Nephron (organoid): ENCODE data around the gene ESR1.
A peak's percentile ranks its signal among the peaks of the same experiment; 100 is the strongest.
"Not testable (repeated sequence)": the region's sequence is repeated elsewhere in the genome, so short reads cannot be mapped to it uniquely, and the experiment has no call there.

ENCODE experiments used
- H3K27ac Mint-ChIP-seq, 3 experiments: 2 replicates each; pipeline ENCODE4 v1.8.0; 2020; ENCODE audit warnings: mixed read lengths in 3 of 3, mild to moderate bottlenecking in 2 of 3, moderate library complexity in 1 of 3
- H3K27me3 Mint-ChIP-seq: 2 replicates; pipeline ENCODE4 v1.8.0; 2021; ENCODE audit warnings: low read depth, mild to moderate bottlenecking, moderate library complexity, mixed read lengths
- H3K36me3 Mint-ChIP-seq: 2 replicates; pipeline ENCODE4 v1.8.0; 2020; ENCODE audit warnings: low read depth, mixed read lengths
- H3K4me1 Mint-ChIP-seq: 2 replicates; pipeline ENCODE4 v1.8.0; 2020; ENCODE audit warnings: mixed read lengths
- H3K4me3 Mint-ChIP-seq, 3 experiments: 2 replicates each; pipeline ENCODE4 v1.8.0; 2020; ENCODE audit warnings: mild to moderate bottlenecking in 3 of 3, mixed read lengths in 3 of 3, moderate library complexity in 2 of 3
- H3K9me3 Mint-ChIP-seq: 2 replicates; pipeline ENCODE4 v1.8.0; 2020; ENCODE audit warnings: mixed read lengths
- TF ChIP-seq, protein P1 (sequence below), 3 experiments: fragments of 200-600 bp; sonication (generic); IDR thresholded peaks; one replicate each; pipeline ENCODE4 v1.5.0; 2021; ENCODE audit warnings: antibody characterized with exemption in 3 of 3; ENCODE audit not compliant: unreplicated experiment in 3 of 3

The ESR1 gene

DNA sequence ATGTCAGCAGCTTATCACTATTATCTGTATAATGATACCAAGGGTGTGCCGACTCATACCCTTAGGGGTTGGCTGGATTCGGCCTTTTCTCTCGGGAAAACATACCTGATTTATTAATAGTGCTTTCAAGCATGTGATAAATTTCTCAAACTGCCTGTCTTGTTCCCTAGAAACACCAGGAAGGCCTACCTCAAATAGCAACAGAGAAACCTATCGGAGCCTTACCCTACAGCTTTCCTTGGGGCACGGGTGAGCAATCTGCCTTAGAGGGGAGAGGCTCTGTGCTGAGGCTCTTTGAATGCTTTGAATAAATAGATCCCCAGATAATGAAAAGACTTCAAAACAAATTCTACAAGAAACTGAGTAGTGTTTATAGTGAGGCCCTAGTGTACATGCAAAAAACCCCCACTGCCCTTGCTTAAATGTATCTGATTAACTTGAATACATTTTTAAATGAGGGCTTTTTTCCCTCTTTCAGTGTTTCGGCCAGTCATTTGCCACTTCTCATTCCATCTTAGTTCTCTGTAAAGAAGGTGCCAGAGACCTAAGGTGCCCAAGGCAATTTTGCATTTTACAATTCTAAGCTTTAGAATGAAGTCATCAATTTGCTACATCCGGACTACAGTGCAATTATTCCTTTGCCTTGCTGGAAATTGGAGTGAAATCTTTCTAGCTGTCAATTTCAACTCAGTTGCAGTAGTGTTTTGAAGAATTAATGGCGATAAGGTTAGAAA is 320.1 kb downstream of the ESR1 start:
- Mint-ChIP-seq H3K27me3 (no peaks in the 10 kb centered on the region), H3K27ac (no peak overlapping the region), H3K4me3 (no peak overlapping the region), H3K36me3 (peaks cover 41% of the 10 kb centered on the region), H3K9me3 (no peaks in the 10 kb centered on the region), H3K4me1 (peaks cover 4% of the 10 kb centered on the region)
- TF ChIP-seq, protein P1, sequence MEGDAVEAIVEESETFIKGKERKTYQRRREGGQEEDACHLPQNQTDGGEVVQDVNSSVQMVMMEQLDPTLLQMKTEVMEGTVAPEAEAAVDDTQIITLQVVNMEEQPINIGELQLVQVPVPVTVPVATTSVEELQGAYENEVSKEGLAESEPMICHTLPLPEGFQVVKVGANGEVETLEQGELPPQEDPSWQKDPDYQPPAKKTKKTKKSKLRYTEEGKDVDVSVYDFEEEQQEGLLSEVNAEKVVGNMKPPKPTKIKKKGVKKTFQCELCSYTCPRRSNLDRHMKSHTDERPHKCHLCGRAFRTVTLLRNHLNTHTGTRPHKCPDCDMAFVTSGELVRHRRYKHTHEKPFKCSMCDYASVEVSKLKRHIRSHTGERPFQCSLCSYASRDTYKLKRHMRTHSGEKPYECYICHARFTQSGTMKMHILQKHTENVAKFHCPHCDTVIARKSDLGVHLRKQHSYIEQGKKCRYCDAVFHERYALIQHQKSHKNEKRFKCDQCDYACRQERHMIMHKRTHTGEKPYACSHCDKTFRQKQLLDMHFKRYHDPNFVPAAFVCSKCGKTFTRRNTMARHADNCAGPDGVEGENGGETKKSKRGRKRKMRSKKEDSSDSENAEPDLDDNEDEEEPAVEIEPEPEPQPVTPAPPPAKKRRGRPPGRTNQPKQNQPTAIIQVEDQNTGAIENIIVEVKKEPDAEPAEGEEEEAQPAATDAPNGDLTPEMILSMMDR (IDR thresholded peaks at IDR 0.05; ENCODE audit: unreplicated experiment in 3 of 3) = no peak

DNA sequence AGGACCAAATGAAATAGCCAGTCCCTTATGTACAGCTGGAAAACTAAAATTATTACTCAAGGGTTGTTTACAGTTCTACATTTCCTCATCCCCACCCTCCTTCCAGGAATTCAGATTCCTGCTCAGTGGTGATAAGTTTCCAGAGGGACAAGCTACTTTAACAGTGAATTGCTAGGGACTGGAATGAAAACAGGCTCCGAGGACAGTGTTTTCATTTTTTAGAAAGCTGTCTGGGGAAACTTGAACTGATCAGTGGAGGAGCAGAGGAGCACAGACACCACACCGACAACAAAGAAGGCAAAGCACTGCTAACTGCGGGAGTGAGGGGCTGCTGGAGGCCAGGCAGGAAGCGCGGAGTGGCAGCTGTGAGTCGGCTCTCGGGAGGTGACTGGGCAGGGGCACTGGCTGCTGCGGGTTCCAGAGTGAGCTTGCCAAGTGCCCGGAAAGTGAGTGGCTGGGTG is 322.2 kb downstream of the ESR1 start:
- no peaks in the 10 kb centered on the region for H3K27me3 Mint-ChIP-seq
- H3K4me3 Mint-ChIP-seq = no peak overlapping the region
- no peaks in the 10 kb centered on the region for H3K9me3 Mint-ChIP-seq
- H3K27ac Mint-ChIP-seq = peak overlapping the region in 1 of 3 experiments; percentile 55
- H3K36me3 Mint-ChIP-seq = peaks cover 46% of the 10 kb centered on the region
- TF ChIP-seq, protein P1 (IDR thresholded peaks at IDR 0.05; ENCODE audit: unreplicated experiment in 3 of 3) = no peak
- peaks cover 4% of the 10 kb centered on the region for H3K4me1 Mint-ChIP-seq

DNA sequence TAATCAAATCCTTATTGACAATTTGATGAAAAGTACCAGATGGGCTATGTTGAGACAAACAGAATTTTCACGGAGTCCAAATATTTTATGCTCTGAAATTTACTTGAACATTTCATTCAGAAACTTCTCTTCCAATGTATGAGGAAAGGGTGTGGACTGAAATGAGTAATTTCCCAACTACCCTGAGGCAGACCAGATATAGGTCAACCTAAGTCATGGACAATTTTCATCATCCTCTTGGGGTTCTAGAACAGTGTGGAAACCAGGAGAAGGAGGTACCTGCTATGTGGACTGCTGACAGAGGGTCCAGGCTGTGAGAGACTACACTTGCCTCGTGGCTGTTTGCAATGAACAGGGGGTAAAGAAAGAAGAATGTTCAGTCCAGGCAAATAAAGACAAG is 323.0 kb downstream of the ESR1 start:
- Mint-ChIP-seq H3K4me1 (peaks cover 4% of the 10 kb centered on the region), H3K9me3 (no peaks in the 10 kb centered on the region), H3K4me3 (no peak overlapping the region), H3K27ac (no peak overlapping the region), H3K27me3 (no peaks in the 10 kb centered on the region), H3K36me3 (peaks cover 51% of the 10 kb centered on the region)
- TF ChIP-seq, protein P1 (IDR thresholded peaks at IDR 0.05; ENCODE audit: unreplicated experiment in 3 of 3) = no peak

DNA sequence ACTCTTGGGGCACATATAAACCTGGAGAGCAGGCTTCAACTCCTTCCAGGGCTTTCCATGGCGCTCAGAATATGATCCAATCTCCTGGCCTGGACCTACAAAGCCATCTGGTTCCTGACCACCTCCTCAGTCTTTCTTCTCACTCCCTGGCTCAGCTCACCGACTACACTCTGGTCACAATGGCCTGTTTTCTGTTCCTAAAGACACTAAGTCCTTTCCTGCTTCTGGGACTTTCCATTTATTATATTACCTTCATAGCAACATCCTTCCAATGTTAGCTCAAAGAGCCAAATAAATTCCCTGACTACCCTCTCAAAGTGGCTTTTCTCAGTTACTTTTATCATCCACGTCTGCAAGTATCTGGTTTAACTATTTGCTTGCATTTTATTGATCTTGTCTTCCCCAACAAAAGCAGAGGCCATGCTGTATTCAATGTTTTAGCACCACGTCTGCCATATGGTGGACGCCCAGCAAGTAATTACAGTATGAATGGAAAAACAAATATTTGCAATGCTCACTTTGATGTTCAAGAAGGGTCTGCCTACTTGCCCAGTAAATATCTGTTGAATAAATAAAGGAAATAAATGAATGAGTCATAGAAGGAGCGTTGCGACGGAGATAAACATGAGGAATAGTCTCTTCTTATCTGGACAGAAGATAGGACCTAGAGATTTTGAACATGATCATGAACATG is 328.4 kb downstream of the ESR1 start:
- H3K27me3 Mint-ChIP-seq = no peaks in the 10 kb centered on the region

DNA sequence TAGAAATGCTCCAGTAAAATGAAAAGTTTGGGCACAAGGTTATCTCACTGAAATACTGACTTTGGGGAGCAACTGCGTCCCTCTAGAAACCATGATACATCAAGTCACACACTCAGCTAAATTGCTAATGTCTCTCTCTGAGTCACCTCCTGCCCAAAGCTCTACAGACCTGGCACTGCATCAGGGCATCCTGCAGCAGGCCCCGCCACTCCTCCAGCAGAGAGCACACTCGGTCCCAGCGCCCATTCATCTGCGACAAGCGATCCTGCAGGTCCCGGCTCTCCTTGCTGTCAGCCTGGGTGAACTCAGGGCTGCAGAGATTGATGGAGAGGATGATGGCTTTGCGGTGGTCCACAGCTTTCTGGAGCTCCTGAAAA is 329.0 kb downstream of the ESR1 start:
- H3K27me3 Mint-ChIP-seq = no peaks in the 10 kb centered on the region
- TF ChIP-seq, protein P1 (IDR thresholded peaks at IDR 0.05; ENCODE audit: unreplicated experiment in 3 of 3) = no peak
- H3K36me3 Mint-ChIP-seq = peaks cover 76% of the 10 kb centered on the region
- no peaks in the 10 kb centered on the region for H3K4me1 Mint-ChIP-seq
- H3K9me3 Mint-ChIP-seq = no peaks in the 10 kb centered on the region
- H3K27ac Mint-ChIP-seq = no peak overlapping the region
- H3K4me3 Mint-ChIP-seq = no peak overlapping the region

More for the DNA sequence above, 328.4 kb downstream of the ESR1 start:
- Mint-ChIP-seq H3K4me1 (no peaks in the 10 kb centered on the region), H3K36me3 (peaks cover 76% of the 10 kb centered on the region), H3K4me3 (no peak overlapping the region), H3K27ac (no peak overlapping the region), H3K9me3 (no peaks in the 10 kb centered on the region)
- TF ChIP-seq, protein P1 (IDR thresholded peaks at IDR 0.05; ENCODE audit: unreplicated experiment in 3 of 3) = no peak

DNA sequence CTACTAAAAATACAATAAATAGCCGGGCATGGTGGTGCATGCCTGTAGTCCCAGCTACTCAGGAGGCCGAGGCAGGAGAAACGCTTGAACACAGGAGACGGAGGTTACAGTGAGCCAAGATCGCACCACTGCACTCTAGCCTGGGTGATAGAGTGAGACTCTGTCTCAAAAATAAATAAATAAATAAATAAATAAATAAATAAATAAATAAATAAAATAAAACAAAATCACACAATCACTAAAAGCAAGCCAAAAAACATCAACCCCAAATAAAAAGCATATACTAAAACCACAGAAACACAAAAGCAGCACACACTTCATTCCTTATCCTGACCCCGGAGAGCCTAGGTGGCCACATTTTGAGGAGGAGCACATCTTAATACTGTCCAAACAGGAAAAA is 330.9 kb downstream of the ESR1 start:
- peaks cover 67% of the 10 kb centered on the region for H3K36me3 Mint-ChIP-seq
- not testable (repeated sequence) for H3K27me3 Mint-ChIP-seq, H3K4me1 Mint-ChIP-seq, H3K9me3 Mint-ChIP-seq, H3K4me3 Mint-ChIP-seq, H3K27ac Mint-ChIP-seq
